Fibroblast of lung (primary cell): ENCODE results near the gene DALRD3.

Experiments
- EZH2 ChIP-seq: IDR thresholded peaks from 2 replicates; pipeline ENCODE4 v1.5.1; 2012; ENCODE audit warnings: low read length, control low read depth, mild to moderate bottlenecking; ENCODE audit errors: missing control alignments
- TF ChIP-seq, protein P1 (sequence below), 2 donors: IDR thresholded peaks in 1 of 2; conservative IDR thresholded peaks in 1 of 2; 1 replicate in 1 of 2; 2 replicates in 1 of 2; pipeline ENCODE4 v1.5.1; 2011 to 2012; ENCODE audit warnings: low read length in 2 of 2, control low read depth in 1 of 2, inconsistent platforms in 1 of 2, low read depth in 1 of 2, mild to moderate bottlenecking in 1 of 2

DNA sequence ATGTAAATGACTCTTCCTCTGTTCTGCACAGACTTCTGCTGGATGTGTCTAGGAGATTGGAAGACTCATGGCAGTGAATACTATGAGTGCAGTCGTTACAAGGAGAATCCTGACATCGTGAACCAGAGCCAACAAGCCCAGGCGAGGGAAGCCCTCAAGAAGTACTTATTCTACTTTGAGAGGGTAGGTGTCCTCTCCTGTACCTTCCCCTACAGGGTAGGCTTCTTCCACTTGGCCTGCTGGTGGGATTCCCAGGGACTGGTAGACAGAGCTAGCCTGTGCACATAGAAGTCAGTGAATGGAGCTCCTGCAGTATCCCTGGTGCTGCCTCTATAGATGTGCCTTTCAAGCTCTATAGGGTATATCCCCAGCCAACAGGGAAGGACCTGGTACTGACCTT lies 38.9 kb downstream of the DALRD3 start:
- TF ChIP-seq, protein P1, sequence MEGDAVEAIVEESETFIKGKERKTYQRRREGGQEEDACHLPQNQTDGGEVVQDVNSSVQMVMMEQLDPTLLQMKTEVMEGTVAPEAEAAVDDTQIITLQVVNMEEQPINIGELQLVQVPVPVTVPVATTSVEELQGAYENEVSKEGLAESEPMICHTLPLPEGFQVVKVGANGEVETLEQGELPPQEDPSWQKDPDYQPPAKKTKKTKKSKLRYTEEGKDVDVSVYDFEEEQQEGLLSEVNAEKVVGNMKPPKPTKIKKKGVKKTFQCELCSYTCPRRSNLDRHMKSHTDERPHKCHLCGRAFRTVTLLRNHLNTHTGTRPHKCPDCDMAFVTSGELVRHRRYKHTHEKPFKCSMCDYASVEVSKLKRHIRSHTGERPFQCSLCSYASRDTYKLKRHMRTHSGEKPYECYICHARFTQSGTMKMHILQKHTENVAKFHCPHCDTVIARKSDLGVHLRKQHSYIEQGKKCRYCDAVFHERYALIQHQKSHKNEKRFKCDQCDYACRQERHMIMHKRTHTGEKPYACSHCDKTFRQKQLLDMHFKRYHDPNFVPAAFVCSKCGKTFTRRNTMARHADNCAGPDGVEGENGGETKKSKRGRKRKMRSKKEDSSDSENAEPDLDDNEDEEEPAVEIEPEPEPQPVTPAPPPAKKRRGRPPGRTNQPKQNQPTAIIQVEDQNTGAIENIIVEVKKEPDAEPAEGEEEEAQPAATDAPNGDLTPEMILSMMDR (conservative IDR thresholded peaks at IDR 0.05 in 1 of 2, IDR thresholded peaks at IDR 0.05 in 1 of 2; ENCODE audit: low read depth in 1 of 2, low read length in 2 of 2) = no peak
- TF ChIP-seq EZH2 = no peak
